Common myeloid progenitor, CD34-positive (primary cell): ENCODE data around the gene RAD54L.
"Not testable (repeated sequence)": the region's sequence is repeated elsewhere in the genome, so short reads cannot be mapped to it uniquely, and the experiment has no call there.

Source experiments
- CTCF ChIA-PET: fragments of 350-600 bp; sonication (Branson Sonifier 250); formaldehyde crosslinking; loops from one replicate; lab custom pipeline; 2021; ENCODE audit warnings: antibody characterized with exemption; lab: Charles Lee
- POLR2A ChIA-PET: fragments of 350-600 bp; sonication (Branson Sonifier 250); formaldehyde crosslinking; loops from one replicate; lab custom pipeline; 2021; ENCODE audit warnings: antibody characterized with exemption; lab: Charles Lee
- DNase-seq, 3 donors: peaks; one replicate each; pipeline versions ENCODE4 v3.0.0 to v3.0.0-alpha.2; 2013
- H3K27ac ChIP-seq, 2 experiments: 1 replicate in 1 of 2; 2 replicates in 1 of 2; pipeline ENCODE4 v1.7.0; 2013; ENCODE audit warnings: inconsistent platforms in 2 of 2, low read length in 2 of 2, mild to moderate bottlenecking in 2 of 2, low read depth in 1 of 2, moderate library complexity in 1 of 2; ENCODE audit not compliant: severe bottlenecking in 2 of 2, insufficient read depth in 1 of 2, poor library complexity in 1 of 2
- H3K27me3 ChIP-seq, 5 experiments: replicated peaks in 2 of 5; 1 replicate in 3 of 5; 2 replicates in 2 of 5; pipeline versions ENCODE4 v1.6.1 to v1.7.0; 2013; ENCODE audit warnings: low read length in 4 of 5, mild to moderate bottlenecking in 2 of 5, moderate library complexity in 2 of 5, inconsistent platforms in 1 of 5; ENCODE audit not compliant: insufficient read depth in 5 of 5, control insufficient read depth in 4 of 5
- H3K36me3 ChIP-seq, 4 experiments: 1 replicate in 2 of 4; 2 replicates in 2 of 4; pipeline versions ENCODE4 v1.6.1 to v1.7.0; 2013; ENCODE audit warnings: low read length in 3 of 4, control low read depth in 1 of 4, mild to moderate bottlenecking in 1 of 4; ENCODE audit not compliant: control insufficient read depth in 4 of 4, insufficient read depth in 4 of 4
- H3K4me1 ChIP-seq, 4 experiments: 1 replicate in 3 of 4; 2 replicates in 1 of 4; pipeline versions ENCODE4 v1.6.1 to v1.7.1; 2013; ENCODE audit warnings: low read length in 3 of 4, mild to moderate bottlenecking in 3 of 4, control low read depth in 1 of 4, inconsistent platforms in 1 of 4, moderate library complexity in 1 of 4; ENCODE audit not compliant: control insufficient read depth in 4 of 4, insufficient read depth in 4 of 4; ENCODE audit errors: control extremely low read depth in 1 of 4
- H3K4me3 ChIP-seq, 7 experiments: 1 replicate in 4 of 7; 2 replicates in 3 of 7; pipeline versions ENCODE4 v1.5.1 to v1.7.0; 2013; ENCODE audit warnings: mild to moderate bottlenecking in 7 of 7, low read length in 6 of 7, moderate library complexity in 6 of 7, inconsistent platforms in 2 of 7, low read depth in 2 of 7, control low read depth in 1 of 7; ENCODE audit not compliant: insufficient read depth in 4 of 7, control insufficient read depth in 1 of 7; ENCODE audit errors: extremely low read depth in 1 of 7
- H3K9me3 ChIP-seq, 5 experiments: 1 replicate in 4 of 5; 2 replicates in 1 of 5; pipeline versions ENCODE4 v1.6.1 to v1.7.1; 2013; ENCODE audit warnings: low read length in 4 of 5, mild to moderate bottlenecking in 2 of 5, inconsistent platforms in 1 of 5, low read depth in 1 of 5, moderate library complexity in 1 of 5; ENCODE audit not compliant: control insufficient read depth in 4 of 5, insufficient read depth in 2 of 5; ENCODE audit errors: control extremely low read depth in 1 of 5
- WGBS: methylation state at CpG from one replicate; pipeline ENCODE4 v1.1.5; 2013; ENCODE audit not compliant: insufficient coverage; 5-methylcytosine and 5-hydroxymethylcytosine counted together

Gene RAD54L

GRCh38 chr1:46238865-46239264, 8.7 kb upstream of the RAD54L start:
- CTCF ChIA-PET, H3K4me1 ChIP-seq, H3K27me3 ChIP-seq, H3K36me3 ChIP-seq, H3K9me3 ChIP-seq, POLR2A ChIA-PET, DNase-seq, H3K4me3 ChIP-seq, H3K27ac ChIP-seq: not testable (repeated sequence)
- 80% methylated on average over 1 of the region's 1 CpG for whole genome bisulfite sequencing

- CTCF ChIA-PET, H3K9me3 ChIP-seq, H3K27ac ChIP-seq, POLR2A ChIA-PET, H3K4me3 ChIP-seq, H3K36me3 ChIP-seq, H3K27me3 ChIP-seq, DNase-seq: not testable (repeated sequence)
- H3K4me1 ChIP-seq: peaks cover 2 to 11% (median 8%) of the 10 kb centered on the region in 4 experiments
- 83% methylated on average over 6 of the region's 38 CpGs for WGBS
Measured at GRCh38 chr1:46241733-46242132, 5.8 kb upstream of the RAD54L start.

DNA sequence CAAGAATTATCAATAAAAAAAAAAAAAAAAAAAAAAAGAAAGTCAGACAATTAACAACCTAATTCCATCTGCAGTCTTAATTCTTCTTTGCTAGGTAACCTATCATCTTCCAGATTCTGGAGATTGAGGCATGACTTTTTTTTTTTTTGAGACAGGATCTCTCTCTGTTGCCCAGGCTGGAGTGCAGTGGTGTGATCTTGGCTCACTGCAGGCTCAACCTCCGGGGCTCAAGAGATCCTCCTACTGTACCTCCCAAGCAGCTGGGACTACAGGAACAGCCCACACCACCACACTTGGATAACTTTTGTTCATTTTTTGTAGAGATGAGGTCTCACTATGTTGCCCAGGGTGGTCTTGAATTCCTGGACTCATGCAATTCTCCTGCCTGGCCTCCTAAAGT, 4.6 kb upstream of the RAD54L start:
- Histone ChIP-seq H3K27ac (no peak overlapping the region), H3K9me3 (peaks cover 0 to 2% (median 0%) of the 10 kb centered on the region in 5 experiments), H3K27me3 (no peaks in the 10 kb centered on the region), H3K4me3 (no peak overlapping the region), H3K36me3 (no peaks in the 10 kb centered on the region), H3K4me1 (peaks cover 2 to 18% (median 12%) of the 10 kb centered on the region in 4 experiments)
- no peak for DNase-seq
- no CpG with 5 or more reads among the region's 1 CpG for WGBS
- POLR2A ChIA-PET: no interaction called here
- CTCF ChIA-PET: interaction anchor here (1.2 kb wide), 1 partner anchor 12 kb away, joined by 3 read pairs; no protein-coding TSS in a partner anchor

DNA sequence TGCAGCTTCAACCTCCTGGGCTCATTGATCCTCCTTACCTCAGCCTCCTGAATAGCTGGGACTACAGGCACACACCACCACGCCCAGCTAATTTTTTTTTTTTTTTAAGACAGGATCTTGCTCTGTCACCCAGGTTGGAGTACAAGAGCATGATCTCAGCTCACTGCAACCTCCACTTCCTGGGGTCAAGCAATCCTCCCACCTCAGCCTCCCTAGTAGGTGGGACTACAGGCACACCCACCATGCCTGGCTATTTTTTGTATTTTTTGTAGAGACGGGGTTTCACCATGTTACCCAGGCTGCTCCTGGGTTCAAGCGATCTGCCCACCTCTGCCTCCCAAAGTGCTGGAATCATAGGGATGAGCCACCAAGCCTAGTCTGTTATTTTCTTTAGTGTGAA, 3.7 kb upstream of the RAD54L start:
- peaks cover 10 to 27% (median 20%) of the 10 kb centered on the region in 4 experiments for H3K4me1 ChIP-seq
- not testable (repeated sequence) for H3K4me3 ChIP-seq, H3K36me3 ChIP-seq, H3K9me3 ChIP-seq, H3K27me3 ChIP-seq, DNase-seq, H3K27ac ChIP-seq
- WGBS: 95% methylated on average over 2 of the region's 3 CpGs
- POLR2A ChIA-PET: interaction anchor here (0.6 to 0.7 kb wide), 2 partner anchors 36 to 1237 kb away, joined by 3 to 4 read pairs; no protein-coding TSS in a partner anchor
- CTCF ChIA-PET: interaction anchor here (0.6 to 2.2 kb wide), 5 partner anchors 11 to 113 kb away, joined by 3 to 18 read pairs (median 3); no protein-coding TSS in a partner anchor

DNA sequence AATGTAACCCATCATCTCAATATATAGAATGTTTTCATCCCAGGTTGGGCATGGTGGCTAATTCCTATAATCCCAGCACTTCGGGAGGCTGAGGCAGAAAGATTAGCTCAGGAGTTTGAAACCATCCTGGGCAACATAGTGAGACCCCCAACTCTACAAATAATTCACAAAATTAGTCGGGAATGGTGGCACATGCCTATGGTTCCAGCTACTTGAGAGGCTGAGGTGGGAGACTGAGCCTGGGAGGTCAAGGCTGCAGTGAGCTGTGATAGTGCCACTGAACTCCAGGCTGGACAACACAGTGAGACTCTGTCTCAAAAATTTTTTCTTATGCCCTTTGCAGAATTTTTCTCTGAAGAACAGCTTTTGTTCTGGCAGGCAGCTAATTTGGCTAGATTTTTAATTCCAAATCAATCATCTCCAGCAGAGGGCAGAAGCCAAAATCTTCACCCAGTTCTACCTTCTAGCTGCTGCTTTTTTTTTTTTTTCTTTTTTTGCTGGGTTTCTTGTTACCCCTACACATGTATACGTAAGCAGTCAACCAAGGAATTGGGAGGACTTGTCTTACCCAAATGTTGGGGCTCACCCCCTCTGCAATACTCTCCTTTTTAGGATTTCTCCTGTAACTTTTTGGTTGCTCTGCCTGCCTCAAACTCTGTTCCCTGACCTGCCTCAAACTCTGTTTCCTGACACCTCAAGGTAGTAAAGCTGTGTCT, 2.7 kb upstream of the RAD54L start:
- DNase-seq: peak; percentile 50 to 75 (median 68)

DNA sequence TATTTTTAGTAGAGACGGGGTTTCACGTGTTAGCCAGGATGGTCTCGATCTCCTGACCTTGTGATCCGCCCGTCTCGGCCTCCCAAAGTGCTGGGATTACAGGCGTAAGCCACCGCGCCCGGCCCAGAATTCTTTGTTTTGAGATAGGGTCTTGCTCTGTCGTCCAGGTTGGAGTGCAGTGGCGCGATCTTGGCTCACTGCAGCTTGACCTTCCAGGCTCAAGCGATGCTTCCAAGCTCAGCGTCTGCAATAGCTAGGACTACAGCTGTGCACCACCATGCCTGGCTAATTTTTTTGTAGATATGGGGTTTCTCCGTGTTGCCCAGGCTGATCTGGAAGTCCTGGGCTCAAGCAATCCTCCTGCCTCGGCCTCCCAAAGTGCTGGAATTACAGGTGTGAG, 1.4 kb upstream of the RAD54L start:
- CTCF ChIA-PET: interaction anchor here (0.9 to 1.7 kb wide), 6 partner anchors 13 to 104 kb away, joined by 3 to 8 read pairs (median 3); partner anchors contain the start of gene NSUN4
- not testable (repeated sequence) for H3K27me3 ChIP-seq, H3K9me3 ChIP-seq, DNase-seq, H3K27ac ChIP-seq
- POLR2A ChIA-PET: interaction anchor here (0.6 to 1.2 kb wide), 3 partner anchors 58 to 435 kb away, joined by 3 to 4 read pairs (median 3); partner anchors contain the start of genes LRRC41 and UQCRH
- peak overlapping the region in 3 of 7 experiments; percentile 78 to 90 (median 88) for H3K4me3 ChIP-seq
- H3K4me1 ChIP-seq: peaks cover 10 to 28% (median 24%) of the 10 kb centered on the region in 4 experiments
- 99% methylated on average over 15 of the region's 17 CpGs for WGBS
- H3K36me3 ChIP-seq: peaks cover 0 to 21% (median 5%) of the 10 kb centered on the region in 4 experiments

More for the DNA sequence above, 2.7 kb upstream of the RAD54L start:
- Histone ChIP-seq H3K4me3 (no peak overlapping the region), H3K27ac (no peak overlapping the region), H3K4me1 (peaks cover 10 to 28% (median 24%) of the 10 kb centered on the region in 4 experiments), H3K36me3 (peaks cover 0 to 13% (median under 1%) of the 10 kb centered on the region in 4 experiments), H3K27me3 (no peaks in the 10 kb centered on the region), H3K9me3 (no peaks in the 10 kb centered on the region)
- CTCF ChIA-PET: interaction anchor here (0.7 to 2.2 kb wide), 14 partner anchors 10 to 105 kb away, joined by 3 to 18 read pairs (median 4); partner anchors contain the start of genes LRRC41, NSUN4 and UQCRH
- WGBS: 75% methylated on average over 3 of the region's 3 CpGs
- POLR2A ChIA-PET: interaction anchor here (0.7 to 1.2 kb wide), 5 partner anchors 58 to 1238 kb away, joined by 3 to 11 read pairs (median 3); partner anchors contain the start of gene LRRC41
